Fibroblast of pulmonary artery (primary cell): ENCODE results near the gene TMUB2.
"Not testable (repeated sequence)": the region's sequence is repeated elsewhere in the genome, so short reads cannot be mapped to it uniquely, and the experiment has no call there.

ENCODE experiments used
- DNase-seq: peaks from one replicate; pipeline ENCODE4 v3.0.0-alpha.2; 2010; ENCODE audit warnings: low read depth
- H3K4me3 ChIP-seq: replicated peaks from 2 replicates; pipeline ENCODE4 v1.5.1; 2011; ENCODE audit warnings: low read depth, mild to moderate bottlenecking, control low read depth, low read length, moderate library complexity
- CTCF ChIP-seq: IDR thresholded peaks from 2 replicates; pipeline ENCODE4 v1.5.1; 2011; ENCODE audit warnings: mild to moderate bottlenecking, control low read depth, low read length, inconsistent platforms; ENCODE audit errors: missing control alignments

TMUB2 gene

DNA sequence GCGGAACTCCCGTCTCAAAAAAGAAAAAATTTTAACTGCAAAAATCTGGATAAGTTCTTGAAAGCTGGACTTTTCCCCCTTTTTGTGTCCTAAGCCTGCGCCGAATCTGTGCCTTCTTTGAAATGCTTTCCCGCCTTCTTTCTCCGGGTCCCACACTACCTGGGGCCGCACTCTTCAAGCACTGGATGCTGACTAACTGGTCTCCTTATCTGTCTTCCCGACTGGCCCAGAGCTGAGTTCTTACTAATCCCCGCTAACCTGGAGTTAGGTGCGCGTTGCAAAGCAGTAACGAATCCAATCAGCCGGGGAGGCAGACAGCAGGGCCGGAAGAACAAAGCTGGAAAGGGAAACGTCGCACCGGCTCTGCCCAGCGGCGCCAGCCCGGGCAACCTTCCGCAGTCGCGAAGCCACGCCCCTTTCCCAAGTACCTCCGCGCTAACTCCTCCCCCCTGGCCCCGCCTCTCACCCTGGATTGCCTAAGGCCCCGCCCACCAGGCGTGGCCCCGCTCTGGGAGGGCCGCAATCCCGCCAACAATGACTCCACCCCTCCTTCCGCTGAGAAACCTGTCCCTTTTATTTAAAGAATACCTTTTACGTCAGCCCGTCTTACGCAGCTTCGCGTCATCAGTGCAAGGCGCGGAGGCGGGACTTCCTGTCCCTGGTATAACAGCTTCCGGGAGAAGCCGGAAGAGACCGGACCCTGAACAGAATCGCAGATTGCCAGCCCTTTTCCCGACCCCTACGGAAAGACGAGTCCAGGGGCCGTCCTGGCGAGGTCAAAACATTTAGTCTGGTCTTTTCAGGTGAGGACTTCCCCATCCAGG is at the start of gene TMUB2:
TMUB2 (plus strand) TSS at position 666 of the 824 bp plus-strand sequence. CDS start 737 bp downstream, outside the sequence.
- no peak for TF ChIP-seq CTCF
- peak within 1 kb of the TSS; percentile 100 for H3K4me3 ChIP-seq
- DNase-seq = peak; percentile 100

DNA sequence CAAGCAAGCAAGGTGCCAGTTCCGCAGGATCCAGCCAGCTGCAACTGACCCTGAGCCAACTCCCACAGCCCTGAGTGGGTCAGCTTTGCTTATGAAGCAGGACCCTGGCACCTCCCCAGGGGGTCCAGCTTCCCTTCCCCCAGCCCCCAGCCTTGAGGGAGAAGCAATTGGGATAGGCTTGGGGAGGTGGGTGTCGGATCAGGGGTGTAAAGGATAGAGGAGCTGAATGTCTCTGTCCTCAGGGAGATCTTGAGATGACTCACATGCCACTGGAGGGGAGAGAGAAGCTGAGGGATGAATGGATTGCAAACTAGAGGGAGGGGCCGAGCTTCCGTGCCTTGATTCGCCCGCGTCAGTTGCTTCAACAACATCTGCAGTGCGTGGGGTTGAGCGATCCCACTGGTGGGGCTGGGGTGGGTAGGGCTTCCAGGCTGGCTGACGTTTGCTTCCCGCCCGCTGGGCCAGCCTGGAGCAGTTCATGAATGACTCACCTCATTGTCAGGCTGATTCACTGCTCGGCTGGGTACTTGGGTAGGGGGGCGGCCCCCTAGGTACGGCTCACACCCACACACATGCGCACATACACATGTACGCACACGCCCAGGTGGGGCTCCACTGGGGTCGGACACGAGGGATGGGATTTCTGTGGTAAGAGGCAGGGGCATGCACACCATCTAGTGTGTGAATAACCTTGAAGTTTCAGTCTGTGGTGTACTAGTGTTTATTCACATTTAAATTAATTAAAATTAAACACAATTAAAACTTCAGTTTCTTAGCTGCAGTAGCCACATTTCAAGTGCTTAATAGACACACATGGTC is 48.7 kb upstream of the TMUB2 start:
- peak overlapping the region; percentile 33 for H3K4me3 ChIP-seq
- peak; percentile 99 for DNase-seq
- TF ChIP-seq CTCF = no peak

DNA sequence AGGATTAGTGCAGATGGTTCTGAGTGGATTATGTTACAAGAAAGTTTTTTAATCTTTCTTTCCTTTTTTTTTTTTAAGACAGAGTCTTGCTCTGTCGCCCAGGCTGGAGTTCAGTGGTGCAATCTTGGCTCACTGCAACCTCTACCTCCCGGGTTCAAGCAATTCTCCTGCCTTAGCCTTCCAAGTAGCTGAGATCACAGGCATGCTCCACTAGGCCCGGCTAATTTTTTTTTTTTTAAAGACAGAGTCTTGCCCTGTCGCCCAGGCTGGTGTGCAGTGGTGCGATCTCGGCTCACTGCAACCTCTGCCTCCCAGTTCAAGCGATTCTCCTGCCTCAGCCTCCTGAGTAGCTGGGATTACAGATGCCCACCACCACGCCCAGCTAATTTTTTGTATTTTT is 42.9 kb upstream of the TMUB2 start:
- H3K4me3 ChIP-seq, DNase-seq: not testable (repeated sequence)

GRCh38 chr17:44144966-44145739 is 41.6 kb upstream of the TMUB2 start:
- no peak for TF ChIP-seq CTCF
- peak; percentile 27 for DNase-seq
- no peak overlapping the region for H3K4me3 ChIP-seq

DNA sequence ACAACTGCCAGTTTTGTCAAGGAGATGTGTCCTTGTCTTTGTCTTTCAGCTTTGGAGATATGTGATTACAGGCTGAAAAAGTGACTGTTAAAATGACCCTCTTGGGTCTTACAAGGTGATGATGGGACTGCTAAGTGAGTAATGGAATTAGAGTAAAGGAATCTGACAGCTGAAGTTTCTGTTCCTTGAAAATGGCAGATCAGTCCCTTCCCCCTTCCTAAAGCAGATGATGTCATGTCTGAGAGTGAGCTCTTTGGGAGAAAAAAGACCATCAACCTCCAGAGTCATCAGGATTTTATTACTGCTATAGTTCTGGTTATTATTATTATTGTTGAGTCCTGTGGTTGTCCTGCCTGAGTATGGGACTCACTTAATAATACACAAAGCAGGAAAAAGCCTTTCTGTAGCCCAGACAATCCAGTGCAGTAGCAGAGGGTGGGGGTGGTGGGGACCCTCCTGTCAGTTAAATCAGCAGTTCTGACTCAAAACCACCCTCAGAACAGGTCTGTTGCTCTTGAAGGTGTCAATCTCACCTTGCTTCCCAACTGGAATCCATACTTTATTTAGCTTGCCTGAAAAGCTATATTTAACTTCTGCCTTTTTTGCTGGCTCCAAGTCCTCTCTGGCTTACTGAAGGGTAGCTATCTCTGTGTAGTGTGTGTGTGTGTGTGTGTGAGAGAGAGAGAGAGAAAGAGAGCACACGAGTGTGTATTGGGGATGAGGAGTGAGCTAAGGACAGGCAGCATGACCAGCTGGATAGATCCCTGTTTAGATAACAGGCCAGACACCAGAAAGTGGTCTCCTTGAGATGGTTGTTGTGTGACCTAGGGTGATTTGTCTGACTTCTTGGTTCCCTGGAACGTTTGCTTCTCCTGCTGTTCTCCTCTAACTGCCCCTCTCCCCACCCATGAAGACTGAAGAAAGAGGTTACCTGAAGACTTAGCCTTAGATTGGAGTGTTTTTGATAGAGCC is 40.1 kb upstream of the TMUB2 start:
- DNase-seq = no peak

GRCh38 chr17:44147812-44148211 is 39.0 kb upstream of the TMUB2 start:
- no peak for TF ChIP-seq CTCF
- no peak overlapping the region for H3K4me3 ChIP-seq
- no peak for DNase-seq

More for the DNA sequence above, 40.1 kb upstream of the TMUB2 start:
- no peak overlapping the region for H3K4me3 ChIP-seq
- TF ChIP-seq CTCF = no peak

DNA sequence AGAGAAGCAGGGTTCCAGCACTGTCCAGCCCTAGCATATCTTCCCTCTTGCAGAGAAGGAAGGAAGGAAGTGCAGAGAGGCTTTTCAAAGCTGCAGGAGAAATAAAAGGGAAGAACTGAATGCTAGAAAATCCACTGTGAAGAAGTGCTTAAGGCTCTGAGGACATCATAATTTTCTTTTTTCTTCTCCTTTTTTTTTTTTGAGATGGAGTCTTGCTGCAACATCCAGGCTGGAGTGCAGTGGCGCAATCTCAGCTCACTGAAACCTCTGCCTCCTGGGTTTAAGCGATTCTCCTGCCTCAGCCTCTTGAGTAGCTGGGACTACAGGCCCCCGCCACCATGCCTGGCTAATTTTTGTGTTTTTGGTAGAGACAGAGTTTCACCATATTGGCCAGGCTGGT is 37.7 kb upstream of the TMUB2 start:
- H3K4me3 ChIP-seq, DNase-seq: not testable (repeated sequence)
